ENCODE data around the gene KCNK6.
A peak's percentile ranks its signal among the peaks of the same experiment; 100 is the strongest.
"Not testable (repeated sequence)": the region's sequence is repeated elsewhere in the genome, so short reads cannot be mapped to it uniquely, and the experiment has no call there.

KCNK6 gene

GRCh38 chr19:38324431-38324830 is 4.8 kb downstream of the KCNK6 start:
- no peak for DNase-seq

DNA sequence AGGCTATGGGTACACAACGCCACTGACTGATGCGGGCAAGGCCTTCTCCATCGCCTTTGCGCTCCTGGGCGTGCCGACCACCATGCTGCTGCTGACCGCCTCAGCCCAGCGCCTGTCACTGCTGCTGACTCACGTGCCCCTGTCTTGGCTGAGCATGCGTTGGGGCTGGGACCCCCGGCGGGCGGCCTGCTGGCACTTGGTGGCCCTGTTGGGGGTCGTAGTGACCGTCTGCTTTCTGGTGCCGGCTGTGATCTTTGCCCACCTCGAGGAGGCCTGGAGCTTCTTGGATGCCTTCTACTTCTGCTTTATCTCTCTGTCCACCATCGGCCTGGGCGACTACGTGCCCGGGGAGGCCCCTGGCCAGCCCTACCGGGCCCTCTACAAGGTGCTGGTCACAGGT is 6.9 kb downstream of the KCNK6 start:
- DNase-seq, result no peak

DNA sequence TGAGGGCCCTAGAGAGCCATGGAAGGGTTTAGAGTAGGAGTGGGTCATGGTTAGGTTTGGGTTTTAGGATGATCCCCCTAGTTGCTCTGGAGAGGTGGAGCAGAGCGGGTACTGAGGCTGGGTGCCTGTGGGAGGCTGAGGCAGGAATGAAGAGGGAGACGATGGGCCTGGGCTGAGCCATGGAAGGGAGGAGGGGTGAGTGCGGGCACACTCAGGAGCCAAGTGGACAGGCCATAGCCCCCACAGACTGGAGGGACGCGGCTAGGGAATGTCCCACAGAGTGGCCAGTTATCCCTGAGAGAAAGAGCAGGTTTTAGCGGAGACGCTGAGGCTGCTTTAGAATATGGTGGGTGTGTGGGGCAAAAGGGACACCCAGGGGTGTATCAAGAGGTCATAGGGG is 10.0 kb downstream of the KCNK6 start:
- DNase-seq, result no peak

DNA sequence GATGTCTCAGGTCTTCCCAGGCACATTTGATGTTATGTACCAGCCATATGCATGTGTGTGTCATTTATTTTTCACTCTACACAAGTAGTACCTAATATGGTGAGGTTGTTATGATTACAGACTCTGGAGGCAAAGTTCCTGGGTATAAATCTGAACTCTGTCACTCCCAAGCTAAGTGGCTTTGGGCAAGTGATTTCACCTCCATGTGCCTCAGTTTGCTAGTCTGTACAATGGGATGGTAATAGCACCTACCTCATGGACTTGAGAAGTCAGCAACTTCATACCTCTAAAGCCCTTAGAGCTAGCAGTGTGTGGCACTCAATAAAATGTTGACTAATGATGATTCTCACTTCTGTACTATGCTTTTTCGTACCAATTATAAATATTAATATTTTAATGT is 12.1 kb downstream of the KCNK6 start:
- DNase-seq, result no peak

DNA sequence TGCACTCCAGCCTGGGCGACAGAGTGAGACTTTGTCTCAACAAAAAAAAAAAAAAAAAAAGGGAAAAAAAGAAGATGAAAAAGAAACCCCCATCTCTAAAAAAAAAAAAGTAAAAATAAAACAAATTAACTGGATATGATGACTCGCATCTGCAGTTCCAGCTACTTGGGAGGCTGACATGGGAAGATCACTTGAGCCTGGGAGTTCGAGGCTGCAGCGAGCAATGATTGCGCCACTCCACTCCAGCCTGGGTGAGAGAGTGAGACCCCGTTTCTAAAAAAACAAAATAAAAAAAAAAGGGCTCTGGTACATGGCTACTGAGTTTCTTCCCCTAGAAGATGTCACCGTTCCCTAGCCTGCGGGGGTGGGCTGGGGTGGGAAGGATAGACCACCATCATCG is 13.6 kb downstream of the KCNK6 start:
- no peak for DNase-seq

GRCh38 chr19:38335949-38336637 is 16.4 kb downstream of the KCNK6 start:
- peak; percentile 61 for DNase-seq

- DNase-seq, result peak; percentile 77
Observed at GRCh38 chr19:38336638-38337359, 17.2 kb downstream of the KCNK6 start.

DNA sequence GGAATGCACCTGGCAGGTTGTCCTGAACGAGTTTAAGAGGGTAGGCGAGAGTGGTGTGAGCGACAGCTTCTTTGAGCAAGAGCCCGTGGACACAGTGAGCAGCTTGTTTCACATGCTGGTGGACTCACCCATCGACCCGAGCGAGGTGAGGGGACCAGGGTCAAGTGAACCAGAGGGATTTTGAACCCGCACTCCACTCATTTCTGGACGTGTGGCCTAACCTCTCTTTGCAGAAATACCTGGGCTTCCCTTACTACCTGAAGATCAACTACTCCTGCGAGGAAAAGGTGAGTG is 17.7 kb downstream of the KCNK6 start:
- no peak for DNase-seq

DNA sequence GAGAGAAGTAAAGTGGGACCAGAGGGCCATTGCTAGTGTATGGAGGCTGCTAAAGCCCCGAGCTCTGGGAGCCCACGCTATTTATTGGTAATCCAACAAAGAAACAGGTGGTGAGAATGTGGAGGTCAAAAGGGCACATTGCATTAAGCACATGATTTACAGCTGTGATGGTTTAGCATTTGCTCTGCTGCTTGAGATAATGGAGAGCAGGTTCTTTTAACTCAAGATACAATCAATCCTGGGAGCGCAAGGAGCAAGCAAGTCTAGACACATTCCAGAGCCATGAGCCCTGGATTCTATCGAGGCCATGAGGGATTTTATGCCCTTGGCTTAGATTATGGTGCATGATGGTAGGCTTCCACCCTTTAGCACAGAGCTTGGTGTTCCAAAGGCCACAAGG is 19.4 kb downstream of the KCNK6 start:
- not testable (repeated sequence) for DNase-seq

DNA sequence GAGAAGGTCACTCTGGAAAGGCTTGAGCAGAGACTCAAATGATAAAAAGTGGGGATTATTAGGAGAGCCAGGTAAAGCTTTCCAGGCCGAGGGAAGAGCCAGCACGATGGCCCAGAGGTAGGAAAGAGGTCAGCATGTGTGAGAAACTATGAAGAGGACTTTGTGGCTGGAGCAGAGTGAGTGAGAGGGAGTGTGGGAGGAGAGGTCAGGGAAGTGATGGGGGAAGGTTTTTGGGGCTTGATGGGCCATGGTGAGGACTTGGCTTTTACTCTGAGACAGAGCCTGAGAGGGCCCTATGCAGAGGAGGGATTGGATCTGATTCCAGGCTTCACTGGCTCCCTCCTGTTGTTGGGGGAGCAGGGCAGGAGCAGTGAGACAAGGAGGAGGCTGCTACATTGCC is 21.3 kb downstream of the KCNK6 start:
- DNase-seq, result no peak

GRCh38 chr19:38346837-38347236 is 27.2 kb downstream of the KCNK6 start:
- DNase-seq, result no peak

- no peak for DNase-seq
Observed at GRCh38 chr19:38350883-38351282, 31.2 kb downstream of the KCNK6 start.

- DNase-seq, result no peak
Observed at GRCh38 chr19:38351865-38352395, 32.3 kb downstream of the KCNK6 start.

DNA sequence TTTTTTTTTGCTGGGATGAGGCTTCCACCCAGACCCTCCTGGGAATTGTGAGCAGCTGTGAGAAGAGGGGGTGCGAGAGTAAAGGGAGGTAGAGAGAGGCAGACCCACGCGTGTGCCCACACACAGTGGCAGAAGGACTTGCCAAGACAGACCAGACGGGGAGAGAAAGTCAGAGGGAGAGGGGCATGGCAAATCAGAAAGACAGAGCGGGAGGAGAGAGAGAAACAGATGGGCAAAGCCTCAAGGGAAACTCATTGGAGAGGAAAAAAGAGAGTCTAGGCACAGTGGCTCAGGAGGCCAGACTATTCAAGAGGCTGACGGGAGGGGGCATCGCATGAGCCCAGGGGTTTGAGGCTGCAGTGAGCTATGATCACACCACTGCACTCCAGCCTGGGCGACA is 33.0 kb downstream of the KCNK6 start:
- no peak for DNase-seq

- no peak for DNase-seq
Observed at GRCh38 chr19:38355728-38356725, 36.4 kb downstream of the KCNK6 start.

DNA sequence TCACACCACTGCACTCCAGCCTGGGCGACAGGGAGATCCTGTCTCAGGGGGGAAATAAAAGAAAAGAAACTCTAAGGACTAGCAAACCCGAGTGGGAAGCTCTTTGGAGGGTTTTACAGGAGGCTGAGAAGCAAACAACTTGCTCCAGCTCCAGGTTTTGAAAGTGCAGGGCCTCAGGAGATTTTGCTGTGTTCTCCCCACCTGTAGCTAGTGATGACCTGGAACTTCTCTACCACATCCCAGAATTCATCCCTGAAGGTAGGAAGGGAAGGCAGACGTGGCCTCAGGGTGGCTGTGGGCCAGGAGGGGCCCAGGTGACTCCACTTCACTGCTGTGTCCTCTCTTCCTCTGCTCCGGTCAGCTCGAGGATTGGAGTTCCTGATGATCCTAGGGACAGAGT is 38.4 kb downstream of the KCNK6 start:
- no peak for DNase-seq

DNA sequence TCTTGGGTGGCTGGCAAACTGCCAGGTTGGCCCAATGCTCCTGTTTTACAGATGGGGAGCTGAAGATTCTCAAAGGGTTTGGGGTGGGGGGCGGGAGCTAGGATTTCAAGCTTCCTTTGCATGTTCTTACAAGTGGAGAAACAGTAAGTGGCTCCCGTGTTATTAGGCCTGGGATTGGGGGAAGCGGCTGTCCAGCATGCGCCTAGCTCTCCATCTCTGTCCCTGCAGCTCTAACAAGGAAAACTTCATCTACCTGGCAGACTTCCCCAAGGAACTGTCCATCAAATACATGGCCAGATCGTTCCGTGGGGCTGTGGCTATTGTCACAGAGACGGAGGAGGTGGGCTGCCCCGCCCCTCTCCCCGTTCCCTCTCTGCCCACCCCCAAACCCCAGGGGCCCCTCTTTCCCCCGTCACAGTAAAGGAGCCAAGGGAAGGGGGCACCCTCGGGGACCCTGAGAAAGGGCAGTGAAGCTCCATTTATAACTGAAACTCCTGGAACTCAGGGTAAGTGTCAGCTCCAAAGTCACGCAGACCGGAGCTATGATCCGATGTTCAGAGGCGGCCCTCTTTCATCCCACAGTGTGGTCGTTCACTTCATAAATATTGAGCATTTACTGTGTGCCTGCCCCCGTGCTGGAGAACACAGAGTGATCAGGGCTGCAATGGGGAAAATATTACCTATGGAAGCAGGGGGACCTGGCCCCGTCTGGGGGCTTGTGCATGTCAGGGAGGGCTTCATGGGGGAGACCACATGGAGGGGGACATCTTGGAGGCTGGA is 39.8 kb downstream of the KCNK6 start:
- no peak for DNase-seq

GRCh38 chr19:38360351-38360750 is 40.7 kb downstream of the KCNK6 start:
- DNase-seq, result no peak

GRCh38 chr19:38360839-38361631 is 41.4 kb downstream of the KCNK6 start:
- no peak for DNase-seq

DNA sequence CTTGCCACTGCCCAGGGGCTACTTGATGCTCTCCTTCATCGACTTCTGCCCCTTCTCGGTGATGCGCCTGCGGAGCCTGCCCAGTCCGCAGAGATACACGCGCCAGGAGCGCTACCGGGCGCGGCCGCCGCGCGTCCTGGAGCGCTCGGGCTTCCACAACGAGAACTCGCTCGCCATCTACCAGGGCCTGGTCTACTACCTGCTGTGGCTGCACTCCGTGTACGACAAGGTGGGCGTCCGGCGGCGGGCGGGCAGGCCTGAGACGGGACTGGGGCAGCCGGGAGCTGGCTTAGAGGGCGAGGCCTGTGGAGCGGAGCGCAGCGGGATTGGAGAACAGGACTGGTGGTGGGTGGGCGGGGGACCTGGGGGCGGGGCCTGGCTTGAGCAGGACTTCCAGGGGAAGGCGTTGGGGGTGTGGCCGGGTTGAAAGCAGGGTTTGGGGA is 42.0 kb downstream of the KCNK6 start:
- no peak for DNase-seq

- no peak for DNase-seq
Observed at GRCh38 chr19:38362076-38362945, 42.7 kb downstream of the KCNK6 start.

Data from SIG-M5 (cell line).